HFF-Myc (cell line): Measurements from ENCODE around the gene PIM3.

Source experiments
- DNase-seq: peaks from one replicate; pipeline ENCODE4 v3.0.0-alpha.2; 2011; ENCODE audit warnings: low read depth; ENCODE audit errors: extremely low read depth
- H3K4me3 ChIP-seq: replicated peaks from 2 replicates; pipeline ENCODE4 v1.5.1; 2011; ENCODE audit warnings: low read depth, mild to moderate bottlenecking, control low read depth, low read length
- TF ChIP-seq, protein P1 (sequence below): IDR thresholded peaks from 2 replicates; pipeline ENCODE4 v1.5.1; 2012; ENCODE audit warnings: mild to moderate bottlenecking, low read depth, low read length, control low read depth; ENCODE audit errors: missing control alignments

Gene PIM3

DNA sequence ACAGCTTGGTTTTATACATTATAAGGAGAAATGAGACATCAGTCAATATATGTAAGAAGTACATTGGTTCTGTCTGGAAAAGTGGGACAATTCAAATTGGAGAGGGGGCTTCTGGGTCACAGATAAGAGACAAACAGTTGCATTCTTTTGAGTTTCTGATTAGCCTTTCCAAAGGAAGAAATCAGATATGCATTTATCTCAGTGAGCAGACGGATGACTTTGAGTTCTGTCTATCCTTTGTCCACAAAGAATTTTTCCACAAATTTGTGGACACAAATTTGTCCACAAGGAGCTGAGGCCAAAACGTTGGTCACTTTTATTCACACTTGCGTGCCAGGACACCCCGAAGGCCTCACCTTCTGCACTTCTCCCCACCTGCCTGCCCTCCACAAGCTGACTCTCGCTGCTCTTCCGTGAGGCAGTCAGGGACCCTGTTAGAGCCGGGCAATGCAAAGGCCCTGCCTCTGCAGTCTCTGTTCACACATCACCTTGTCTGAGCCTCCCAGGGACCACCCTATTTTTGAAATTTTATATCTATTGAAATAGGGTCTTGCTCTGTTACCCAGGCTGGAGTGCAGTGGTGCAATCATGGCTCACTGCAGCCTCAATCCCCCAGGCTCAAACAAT lies 31.4 kb downstream of the PIM3 start:
- H3K4me3 ChIP-seq = no peak overlapping the region
- no peak for DNase-seq
- TF ChIP-seq, protein P1, sequence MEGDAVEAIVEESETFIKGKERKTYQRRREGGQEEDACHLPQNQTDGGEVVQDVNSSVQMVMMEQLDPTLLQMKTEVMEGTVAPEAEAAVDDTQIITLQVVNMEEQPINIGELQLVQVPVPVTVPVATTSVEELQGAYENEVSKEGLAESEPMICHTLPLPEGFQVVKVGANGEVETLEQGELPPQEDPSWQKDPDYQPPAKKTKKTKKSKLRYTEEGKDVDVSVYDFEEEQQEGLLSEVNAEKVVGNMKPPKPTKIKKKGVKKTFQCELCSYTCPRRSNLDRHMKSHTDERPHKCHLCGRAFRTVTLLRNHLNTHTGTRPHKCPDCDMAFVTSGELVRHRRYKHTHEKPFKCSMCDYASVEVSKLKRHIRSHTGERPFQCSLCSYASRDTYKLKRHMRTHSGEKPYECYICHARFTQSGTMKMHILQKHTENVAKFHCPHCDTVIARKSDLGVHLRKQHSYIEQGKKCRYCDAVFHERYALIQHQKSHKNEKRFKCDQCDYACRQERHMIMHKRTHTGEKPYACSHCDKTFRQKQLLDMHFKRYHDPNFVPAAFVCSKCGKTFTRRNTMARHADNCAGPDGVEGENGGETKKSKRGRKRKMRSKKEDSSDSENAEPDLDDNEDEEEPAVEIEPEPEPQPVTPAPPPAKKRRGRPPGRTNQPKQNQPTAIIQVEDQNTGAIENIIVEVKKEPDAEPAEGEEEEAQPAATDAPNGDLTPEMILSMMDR = no peak

DNA sequence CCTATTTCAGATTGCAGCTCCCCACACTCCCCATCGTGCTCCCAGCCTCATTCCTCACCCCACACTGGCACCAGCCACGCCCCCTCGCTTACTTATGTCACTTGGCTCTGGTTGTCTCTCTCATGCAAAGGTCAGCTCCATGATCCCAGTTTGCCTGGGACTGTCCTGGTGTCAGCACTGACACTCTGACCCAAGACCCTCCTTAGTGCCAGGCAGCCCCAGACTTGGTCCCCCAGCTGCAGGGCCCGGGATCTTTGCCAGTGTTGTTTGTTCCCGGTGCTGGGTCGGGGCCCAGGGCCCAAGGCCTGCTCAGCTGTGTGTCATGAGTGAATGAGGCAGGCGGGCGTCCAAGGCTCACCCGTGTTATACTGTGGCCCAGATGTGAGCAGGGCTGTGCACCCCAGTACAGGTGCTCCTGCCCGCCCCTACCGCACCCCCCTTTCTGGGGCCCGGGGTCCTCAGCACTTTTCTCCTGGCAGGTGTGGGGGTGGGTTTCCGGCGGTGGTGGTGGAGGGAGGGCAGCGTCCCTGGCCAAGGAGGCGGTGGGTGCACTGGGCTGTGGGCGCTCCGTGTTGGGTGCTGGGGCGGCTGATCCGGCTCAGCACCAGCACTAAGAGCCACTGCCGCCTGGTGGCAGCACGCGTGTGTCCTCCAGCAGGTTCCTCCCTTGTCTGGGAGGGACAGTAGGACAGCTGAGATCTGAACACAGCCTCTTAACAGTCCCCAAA lies 32.5 kb downstream of the PIM3 start:
- TF ChIP-seq, protein P1 = peak; percentile 80
- DNase-seq = no peak
- H3K4me3 ChIP-seq = no peak overlapping the region

DNA sequence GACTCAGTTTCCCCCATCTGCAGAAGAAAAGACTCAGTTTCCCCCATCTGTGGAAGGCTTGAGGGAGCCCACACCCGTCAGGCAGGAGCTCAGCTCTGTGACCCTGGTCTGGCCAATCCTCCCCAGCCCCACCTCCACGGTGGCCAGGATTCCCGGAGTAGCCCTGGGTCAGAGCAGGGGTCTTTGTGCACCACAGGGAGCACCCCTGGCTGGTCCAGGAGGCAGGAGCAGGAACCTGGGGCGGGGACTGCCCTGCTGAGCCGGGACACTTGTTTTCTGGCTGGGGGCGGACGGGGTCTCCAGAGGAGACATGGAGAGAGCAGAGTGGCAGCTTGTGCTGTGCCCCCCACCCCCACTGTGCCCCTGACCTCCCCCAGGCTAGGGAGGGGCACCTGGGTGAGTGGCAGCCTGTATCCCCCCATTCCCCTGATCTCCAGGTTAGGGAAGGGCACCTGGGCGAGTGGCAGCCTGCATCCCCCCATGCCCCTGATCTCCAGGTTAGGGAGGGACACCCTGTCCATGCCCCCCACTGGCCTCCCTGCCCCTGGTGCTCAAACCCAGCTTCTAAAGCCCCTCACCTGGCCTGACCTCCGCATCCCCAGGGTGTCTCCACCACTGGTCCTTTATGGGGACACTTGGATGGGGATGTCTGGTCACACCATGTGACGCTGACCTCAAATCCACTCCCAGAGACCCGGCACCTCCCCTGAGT lies 33.2 kb downstream of the PIM3 start:
- H3K4me3 ChIP-seq = no peak overlapping the region
- no peak for DNase-seq
- TF ChIP-seq, protein P1 = no peak

DNA sequence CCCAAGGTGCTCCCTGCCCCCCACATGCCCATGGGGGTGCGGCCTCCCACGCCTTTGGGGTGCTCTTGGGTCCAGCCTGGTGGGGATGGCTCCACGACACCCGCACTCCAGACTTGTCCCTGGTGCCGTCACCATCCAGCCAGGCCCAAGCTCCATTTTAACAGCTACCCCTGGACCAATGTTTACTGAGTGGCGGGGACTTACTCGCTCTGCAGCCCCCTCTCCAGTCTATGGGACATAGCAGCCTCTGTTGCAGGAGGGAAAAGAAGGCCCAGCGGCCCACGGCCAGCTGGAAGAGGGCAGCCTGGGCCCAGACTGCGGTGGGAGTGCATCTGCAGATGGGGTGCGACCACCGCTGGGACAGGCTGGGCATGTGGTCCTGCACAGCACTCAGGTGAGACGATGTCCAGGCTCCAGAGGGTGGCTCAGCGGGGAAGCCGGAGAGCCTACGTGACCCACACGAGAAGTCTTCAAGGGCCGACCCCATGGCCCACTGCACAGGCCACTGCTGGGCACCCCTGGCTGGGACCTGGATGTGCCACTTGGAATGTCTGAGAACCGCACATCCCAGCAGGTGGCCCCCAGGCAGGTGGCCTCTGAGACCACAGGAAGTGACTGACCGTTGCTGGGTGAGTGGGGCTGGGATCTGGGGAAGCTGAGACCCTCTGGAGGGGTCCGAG lies 33.9 kb downstream of the PIM3 start:
- no peak overlapping the region for H3K4me3 ChIP-seq
- DNase-seq = no peak
- TF ChIP-seq, protein P1 = no peak

DNA sequence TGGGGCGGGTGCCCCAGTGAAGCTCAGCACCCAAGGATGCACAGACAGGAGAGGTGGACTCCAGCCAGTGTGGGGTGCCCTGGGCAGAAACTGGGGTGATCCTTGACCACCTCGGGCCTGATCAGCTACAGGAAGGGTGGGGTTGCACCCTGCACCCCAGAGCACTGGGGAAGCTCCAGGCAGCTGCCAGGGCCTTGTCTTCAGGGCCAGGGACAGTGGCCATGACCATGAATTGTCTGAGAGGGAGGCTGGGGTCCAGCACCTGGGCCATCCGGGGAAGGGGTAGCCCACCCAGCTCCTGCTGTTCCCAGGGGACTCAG lies 34.4 kb downstream of the PIM3 start:
- no peak for DNase-seq
- TF ChIP-seq, protein P1 = no peak
- H3K4me3 ChIP-seq = no peak overlapping the region

DNA sequence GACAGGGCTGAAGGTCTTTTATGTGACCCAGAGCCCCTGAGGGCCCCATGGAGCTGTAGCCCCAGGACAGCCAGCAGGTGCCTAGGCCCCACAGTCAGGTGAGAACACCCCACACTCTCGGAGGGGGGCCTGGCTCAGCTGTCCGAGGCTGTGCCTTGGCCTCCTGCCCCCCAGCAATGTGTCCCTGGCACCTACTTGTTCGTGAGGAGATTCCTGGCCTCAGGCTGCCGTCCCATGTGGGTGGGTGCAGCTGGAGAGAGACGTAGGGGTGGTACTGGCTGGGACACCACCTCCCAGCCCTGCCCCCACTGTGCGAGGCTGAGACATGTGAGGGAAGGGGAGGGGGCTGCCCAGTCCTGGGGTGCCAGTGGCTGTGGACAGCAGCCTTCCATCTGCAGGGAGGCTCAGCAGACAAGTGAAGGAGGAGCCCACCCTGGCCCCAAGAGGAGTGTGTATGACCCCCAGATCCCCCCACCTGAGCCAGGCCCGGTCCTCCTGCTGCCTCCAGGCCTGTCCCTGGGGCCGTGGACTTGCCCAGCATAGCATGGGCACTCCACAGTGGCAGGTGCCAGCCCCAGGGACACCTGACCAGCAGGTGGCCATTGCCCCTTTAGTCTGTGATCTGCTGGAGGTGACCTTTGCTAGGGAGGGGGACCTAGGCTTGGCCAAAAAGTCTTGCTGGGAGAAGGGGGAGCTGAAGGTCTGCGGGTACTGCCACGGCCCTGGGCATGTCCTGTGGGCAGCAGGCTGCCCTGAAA lies 35.0 kb downstream of the PIM3 start:
- TF ChIP-seq, protein P1 = no peak
- H3K4me3 ChIP-seq = no peak overlapping the region
- no peak for DNase-seq
